HepG2 (cell line): ENCODE measurements around the gene DCAF8.

Experiments used
- ESRRA ChIP-seq: sonication (generic); formaldehyde crosslinking; IDR thresholded peaks from 2 replicates; pipeline ENCODE4 v1.5.1; 2020; ENCODE audit warnings: mild to moderate bottlenecking, low read depth, missing genetic modification reagents
- GABPB1 ChIP-seq: IDR thresholded peaks from 2 replicates; pipeline ENCODE4 v1.6.1; 2016; ENCODE audit warnings: mild to moderate bottlenecking, missing genetic modification reagents, moderate library complexity, missing compliant biosample characterization
- REXO4 ChIP-seq: sonication (generic); formaldehyde crosslinking; IDR thresholded peaks from 2 replicates; pipeline ENCODE4 v1.8.0; 2022; ENCODE audit warnings: missing genetic modification reagents, mild to moderate bottlenecking, borderline replicate concordance
- RXRA ChIP-seq: sonication (generic); formaldehyde crosslinking; IDR thresholded peaks from 2 replicates; pipeline ENCODE4 v1.5.1; 2020; ENCODE audit warnings: missing genetic modification reagents
- SIN3A ChIP-seq: IDR thresholded peaks from 2 replicates; pipeline ENCODE4 v1.6.1; 2011; ENCODE audit warnings: low read depth, mild to moderate bottlenecking, control low read depth, low read length, borderline replicate concordance
- SRF ChIP-seq: IDR thresholded peaks from 2 replicates; pipeline ENCODE4 v1.6.1; 2011; ENCODE audit warnings: mild to moderate bottlenecking, low read depth, low read length, moderate library complexity
- ZNF264 ChIP-seq: sonication (generic); formaldehyde crosslinking; IDR thresholded peaks from 2 replicates; pipeline ENCODE4 v1.4.0; 2020; ENCODE audit warnings: missing genetic modification reagents
- ZNF670 ChIP-seq: sonication (generic); formaldehyde crosslinking; IDR thresholded peaks from 2 replicates; pipeline ENCODE4 v1.8.0; 2022; ENCODE audit warnings: mild to moderate bottlenecking, missing genetic modification reagents, borderline replicate concordance
- ZNF878 ChIP-seq: sonication (generic); formaldehyde crosslinking; IDR thresholded peaks from 2 replicates; pipeline ENCODE4 v1.8.1; 2023; ENCODE audit warnings: mild to moderate bottlenecking, missing genetic modification reagents, moderate library complexity
- TF ChIP-seq, protein P1 (sequence below): sonication (generic); formaldehyde crosslinking; IDR thresholded peaks from 2 replicates; pipeline ENCODE4 v1.4.0; 2020; ENCODE audit warnings: missing genetic modification reagents
- TF ChIP-seq, protein P2 (sequence below): sonication (generic); formaldehyde crosslinking; IDR thresholded peaks from 2 replicates; pipeline ENCODE4 v1.5.0; 2020; ENCODE audit warnings: mild to moderate bottlenecking, missing genetic modification reagents, moderate library complexity
- TF ChIP-seq, protein P3 (sequence below): fragments of 450-650 bp; IDR thresholded peaks from 2 replicates; pipeline ENCODE4 v1.6.1; 2016

DNA sequence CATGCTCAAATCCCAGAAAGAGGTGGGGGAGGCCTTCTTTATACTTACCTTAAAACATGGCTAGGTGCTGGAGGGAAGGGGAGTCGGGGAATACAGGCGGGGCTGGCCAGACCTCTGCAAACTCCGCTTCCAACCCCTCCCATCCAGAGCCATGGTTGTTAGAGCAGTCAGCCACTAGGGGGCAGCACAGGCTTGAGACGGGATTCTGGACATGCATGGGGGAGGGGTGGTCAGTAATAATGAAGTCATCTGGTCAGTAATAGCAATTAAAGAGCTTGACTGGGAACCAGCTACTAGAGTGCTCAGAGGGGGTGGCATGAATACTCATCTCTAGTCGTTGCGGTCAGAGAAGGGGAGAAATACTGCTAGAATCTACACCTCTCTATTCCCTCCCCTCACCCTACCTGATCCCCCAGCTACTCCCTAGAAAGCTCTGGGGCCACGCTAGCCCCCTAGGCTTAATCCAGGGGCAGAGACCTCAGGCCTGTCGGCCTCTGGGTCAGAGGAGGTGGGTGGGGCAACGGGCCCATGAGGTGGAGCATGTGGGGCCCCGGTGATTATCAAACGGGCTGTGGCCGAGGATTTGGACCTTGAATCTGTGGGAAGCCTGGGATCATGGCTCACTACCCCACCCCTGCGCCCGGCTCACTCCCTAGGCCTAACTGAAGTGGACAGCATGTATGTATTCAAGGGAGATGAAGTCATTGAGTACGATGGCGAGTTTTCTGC, 69.1 kb downstream of the DCAF8 start:
- TF ChIP-seq RXRA (CRISPR knock-in tag) (no peak), ZNF670 (no peak), REXO4 (CRISPR knock-in tag) (no peak), ZNF878 (CRISPR knock-in tag) (no peak), GABPB1 (CRISPR knock-in tag) (no peak; the same call in 1 of the 2 replicates), ESRRA (0 out of 2 replicates have a peak, but pooled peaks have one; percentile 3), SIN3A (0 out of 2 replicates have a peak, but pooled peaks have one; percentile 43), ZNF264 (0 out of 2 replicates have a peak, but pooled peaks have one; percentile 33), SRF (no peak)
- TF ChIP-seq, protein P1, sequence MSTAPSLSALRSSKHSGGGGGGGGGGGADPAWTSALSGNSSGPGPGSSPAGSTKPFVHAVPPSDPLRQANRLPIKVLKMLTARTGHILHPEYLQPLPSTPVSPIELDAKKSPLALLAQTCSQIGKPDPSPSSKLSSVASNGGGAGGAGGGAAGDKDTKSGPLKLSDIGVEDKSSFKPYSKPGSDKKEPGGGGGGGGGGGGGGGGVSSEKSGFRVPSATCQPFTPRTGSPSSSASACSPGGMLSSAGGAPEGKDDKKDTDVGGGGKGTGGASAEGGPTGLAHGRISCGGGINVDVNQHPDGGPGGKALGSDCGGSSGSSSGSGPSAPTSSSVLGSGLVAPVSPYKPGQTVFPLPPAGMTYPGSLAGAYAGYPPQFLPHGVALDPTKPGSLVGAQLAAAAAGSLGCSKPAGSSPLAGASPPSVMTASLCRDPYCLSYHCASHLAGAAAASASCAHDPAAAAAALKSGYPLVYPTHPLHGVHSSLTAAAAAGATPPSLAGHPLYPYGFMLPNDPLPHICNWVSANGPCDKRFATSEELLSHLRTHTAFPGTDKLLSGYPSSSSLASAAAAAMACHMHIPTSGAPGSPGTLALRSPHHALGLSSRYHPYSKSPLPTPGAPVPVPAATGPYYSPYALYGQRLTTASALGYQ (CRISPR knock-in tag), result no peak
- TF ChIP-seq, protein P2, sequence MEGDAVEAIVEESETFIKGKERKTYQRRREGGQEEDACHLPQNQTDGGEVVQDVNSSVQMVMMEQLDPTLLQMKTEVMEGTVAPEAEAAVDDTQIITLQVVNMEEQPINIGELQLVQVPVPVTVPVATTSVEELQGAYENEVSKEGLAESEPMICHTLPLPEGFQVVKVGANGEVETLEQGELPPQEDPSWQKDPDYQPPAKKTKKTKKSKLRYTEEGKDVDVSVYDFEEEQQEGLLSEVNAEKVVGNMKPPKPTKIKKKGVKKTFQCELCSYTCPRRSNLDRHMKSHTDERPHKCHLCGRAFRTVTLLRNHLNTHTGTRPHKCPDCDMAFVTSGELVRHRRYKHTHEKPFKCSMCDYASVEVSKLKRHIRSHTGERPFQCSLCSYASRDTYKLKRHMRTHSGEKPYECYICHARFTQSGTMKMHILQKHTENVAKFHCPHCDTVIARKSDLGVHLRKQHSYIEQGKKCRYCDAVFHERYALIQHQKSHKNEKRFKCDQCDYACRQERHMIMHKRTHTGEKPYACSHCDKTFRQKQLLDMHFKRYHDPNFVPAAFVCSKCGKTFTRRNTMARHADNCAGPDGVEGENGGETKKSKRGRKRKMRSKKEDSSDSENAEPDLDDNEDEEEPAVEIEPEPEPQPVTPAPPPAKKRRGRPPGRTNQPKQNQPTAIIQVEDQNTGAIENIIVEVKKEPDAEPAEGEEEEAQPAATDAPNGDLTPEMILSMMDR (CRISPR knock-in tag), result peak; percentile 95
- TF ChIP-seq, protein P3, sequence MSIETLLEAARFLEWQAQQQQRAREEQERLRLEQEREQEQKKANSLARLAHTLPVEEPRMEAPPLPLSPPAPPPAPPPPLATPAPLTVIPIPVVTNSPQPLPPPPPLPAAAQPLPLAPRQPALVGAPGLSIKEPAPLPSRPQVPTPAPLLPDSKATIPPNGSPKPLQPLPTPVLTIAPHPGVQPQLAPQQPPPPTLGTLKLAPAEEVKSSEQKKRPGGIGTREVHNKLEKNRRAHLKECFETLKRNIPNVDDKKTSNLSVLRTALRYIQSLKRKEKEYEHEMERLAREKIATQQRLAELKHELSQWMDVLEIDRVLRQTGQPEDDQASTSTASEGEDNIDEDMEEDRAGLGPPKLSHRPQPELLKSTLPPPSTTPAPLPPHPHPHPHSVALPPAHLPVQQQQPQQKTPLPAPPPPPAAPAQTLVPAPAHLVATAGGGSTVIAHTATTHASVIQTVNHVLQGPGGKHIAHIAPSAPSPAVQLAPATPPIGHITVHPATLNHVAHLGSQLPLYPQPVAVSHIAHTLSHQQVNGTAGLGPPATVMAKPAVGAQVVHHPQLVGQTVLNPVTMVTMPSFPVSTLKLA, result no peak
